Esophagus (tissue), 2 donors: ENCODE results near the gene STMN1. TPM values are rescaled to one million over a fixed set of nuclear protein-coding genes. Genes with fewer than 3 reads are reported as not detected.

ENCODE experiments used
- polyA plus RNA-seq, 2 donors: library from polyadenylated mRNA; stranded (reverse); fragments of 200-250 nt; gene quantifications; one replicate each; pipeline ENCODE4 v1.2.3, GENCODE V29; 2013
- donor health status: healthy with polysubstance abuse.
- donor health status: Bipolar disorder and iron deficiency.

STMN1 gene
- polyA plus RNA-seq, 2 donors, result 115 to 137 TPM

Other genes with a start within 250 kb of the STMN1 start
- 10 to 100 TPM; 19.2 to 21.4 TPM for gene SELENON, start 106.2 kb downstream of the STMN1 start, polyA plus RNA-seq
- 10 to 100 TPM; 28.4 to 32.0 TPM for gene MTFR1L, start 86.5 kb downstream of the STMN1 start, polyA plus RNA-seq
- gene AUNIP, start 47.0 kb downstream of the STMN1 start, polyA plus RNA-seq, result 1 to 10 TPM; 1.1 to 2.0 TPM
- 10 to 100 TPM in 1 of 2 donors, 1 to 10 TPM in 1; 9.5 to 14.3 TPM for gene PAQR7, start 30.7 kb downstream of the STMN1 start, polyA plus RNA-seq
- 1 to 10 TPM; 5.7 to 5.8 TPM for gene PAFAH2, start 91.6 kb upstream of the STMN1 start, polyA plus RNA-seq
- under 1 TPM; 0.09 to 0.45 TPM for gene EXTL1, start 115.4 kb upstream of the STMN1 start, polyA plus RNA-seq
- gene SLC30A2, start 139.7 kb upstream of the STMN1 start, polyA plus RNA-seq, result under 1 TPM in 1 of 2 donors, not detected in 1; 0.01 TPM
- under 1 TPM; 0.10 to 0.19 TPM for gene TRIM63, start 161.2 kb upstream of the STMN1 start, polyA plus RNA-seq
- gene PDIK1L, start 205.4 kb upstream of the STMN1 start, polyA plus RNA-seq, result 1 to 10 TPM; 2.6 to 3.7 TPM